Activated CD4-positive, alpha-beta T cell treated with anti-CD3 and anti-CD28 coated beads, Interleukin-2, amount 50 U/mL, for 1 hour (primary cell): ENCODE results near the gene FILIP1.

Source experiments
- DNase-seq: peaks from one replicate; pipeline ENCODE4 v3.0.0-alpha.2; 2020

The FILIP1 gene

DNA sequence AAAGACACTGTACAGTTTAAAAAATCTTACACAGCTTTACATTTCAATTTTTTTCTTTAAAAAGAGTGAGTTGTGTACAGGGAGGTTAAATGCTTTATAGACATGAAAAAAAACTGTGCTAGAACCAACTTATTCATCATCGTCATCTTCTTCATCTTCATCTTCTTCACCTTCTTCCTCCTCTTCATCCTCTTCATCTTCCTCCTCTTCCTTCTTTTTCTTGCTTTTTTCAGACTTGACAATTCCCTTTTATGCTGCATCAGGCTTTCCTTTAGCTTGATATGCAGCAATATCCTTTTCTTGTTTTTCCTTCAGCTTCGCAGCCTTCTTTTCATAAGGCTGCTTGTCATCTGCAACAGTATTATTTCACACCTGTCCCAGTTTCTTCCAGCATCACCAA is 174.7 kb downstream of the FILIP1 start:
- DNase-seq: no peak

DNA sequence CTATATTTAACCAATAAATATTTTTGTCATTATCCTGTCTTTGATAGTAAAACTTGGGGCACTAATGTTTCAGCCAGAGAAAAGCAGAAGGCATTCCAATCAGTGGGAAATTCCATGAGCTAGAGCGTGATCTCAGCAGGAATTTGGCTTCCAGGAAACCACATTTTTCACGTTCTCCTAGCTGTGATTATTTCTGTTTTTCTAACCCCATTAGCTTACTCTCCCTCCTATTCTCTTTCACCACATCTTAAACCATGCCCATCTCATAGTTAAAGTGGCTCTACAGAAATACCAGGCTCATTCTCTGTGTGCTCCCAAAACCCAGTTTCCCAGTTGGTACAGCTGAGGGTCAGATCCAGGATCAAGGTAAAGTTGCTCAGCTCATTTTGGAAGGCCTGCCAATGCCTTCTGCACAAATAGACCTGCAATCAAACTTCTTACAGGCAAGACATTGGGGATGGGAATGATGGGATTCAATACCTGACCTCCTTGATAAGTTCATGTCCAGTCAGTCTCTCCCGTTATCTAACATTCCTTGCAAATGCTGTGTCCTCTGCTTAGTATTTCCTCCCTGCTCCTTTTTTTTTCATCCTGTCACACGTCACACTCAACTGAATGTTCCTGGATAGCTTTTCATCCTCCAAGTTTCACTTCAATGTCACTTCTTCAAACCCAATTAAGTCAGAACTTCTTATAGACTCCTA is 175.9 kb downstream of the FILIP1 start:
- DNase-seq: no peak

DNA sequence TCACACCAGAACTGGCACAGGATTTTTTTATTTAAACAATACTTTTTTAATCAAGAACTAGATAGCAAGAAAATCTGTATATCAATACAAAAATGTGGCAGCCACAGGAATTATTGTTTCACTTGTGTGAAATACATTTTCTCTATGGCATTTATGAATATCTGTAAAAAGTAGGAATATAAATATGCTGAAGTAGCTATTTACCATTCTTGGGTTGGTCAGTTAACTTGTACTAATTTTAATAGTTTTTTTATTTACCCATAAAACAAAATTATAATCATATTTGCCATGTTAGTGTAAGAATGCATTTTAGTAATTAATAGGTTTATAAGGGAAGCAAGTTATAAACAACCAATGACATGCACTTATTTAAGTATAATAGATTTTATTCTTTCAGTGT is 177.6 kb downstream of the FILIP1 start:
- no peak for DNase-seq

GRCh38 chr6:75308250-75308988 is 185.2 kb downstream of the FILIP1 start:
- DNase-seq: no peak

DNA sequence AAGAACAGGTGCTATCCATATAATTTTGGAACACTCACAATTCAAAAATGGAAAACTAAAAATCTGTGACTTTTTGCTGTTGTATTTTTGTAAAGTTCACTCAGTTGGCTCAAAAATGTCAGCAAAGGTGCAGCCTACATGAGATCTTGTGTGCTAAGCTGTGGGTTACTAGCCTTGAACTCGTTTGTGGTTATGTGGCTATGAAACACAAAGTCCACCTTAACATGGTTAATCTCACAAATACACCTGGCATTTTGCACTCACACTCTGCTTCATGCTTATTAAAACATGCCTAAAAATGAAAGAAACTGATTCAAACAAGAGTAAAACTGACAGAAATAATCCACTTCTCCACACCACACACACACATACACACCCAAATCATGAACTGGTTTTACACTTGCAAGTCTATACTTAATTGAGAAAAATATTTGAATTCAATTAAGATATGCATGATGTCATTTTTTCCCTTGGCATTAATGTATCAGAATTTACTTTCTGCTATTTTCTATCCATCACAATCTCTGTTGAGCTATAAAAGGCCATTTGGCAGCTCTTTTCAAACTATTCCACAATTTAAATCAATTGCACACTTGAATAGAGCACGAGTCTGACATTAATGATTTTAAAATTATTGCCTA is 186.1 kb downstream of the FILIP1 start:
- DNase-seq: no peak

GRCh38 chr6:75306064-75306463 is 187.5 kb downstream of the FILIP1 start:
- no peak for DNase-seq

- no peak for DNase-seq
Observed at GRCh38 chr6:75305573-75305972, 188.0 kb downstream of the FILIP1 start.

DNA sequence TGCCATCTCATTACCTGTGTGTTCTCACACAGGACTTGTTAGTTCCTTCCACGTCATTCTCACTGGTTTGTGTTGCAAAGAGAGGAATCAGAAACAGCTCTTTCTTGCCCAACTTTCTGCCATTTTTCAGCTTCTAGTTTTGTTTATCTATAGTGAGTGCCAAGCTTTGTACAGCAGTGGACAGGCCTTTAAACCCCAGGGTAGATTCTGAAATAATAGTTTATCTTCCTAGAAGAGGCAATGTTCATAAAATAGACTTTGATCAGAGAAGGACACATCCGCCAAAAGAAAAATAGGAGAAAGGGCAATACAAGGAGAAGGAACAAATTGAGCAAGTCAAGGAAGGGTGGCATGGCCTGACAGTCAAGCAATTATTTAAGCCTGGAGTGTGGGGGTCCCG is 191.3 kb downstream of the FILIP1 start:
- DNase-seq: no peak

DNA sequence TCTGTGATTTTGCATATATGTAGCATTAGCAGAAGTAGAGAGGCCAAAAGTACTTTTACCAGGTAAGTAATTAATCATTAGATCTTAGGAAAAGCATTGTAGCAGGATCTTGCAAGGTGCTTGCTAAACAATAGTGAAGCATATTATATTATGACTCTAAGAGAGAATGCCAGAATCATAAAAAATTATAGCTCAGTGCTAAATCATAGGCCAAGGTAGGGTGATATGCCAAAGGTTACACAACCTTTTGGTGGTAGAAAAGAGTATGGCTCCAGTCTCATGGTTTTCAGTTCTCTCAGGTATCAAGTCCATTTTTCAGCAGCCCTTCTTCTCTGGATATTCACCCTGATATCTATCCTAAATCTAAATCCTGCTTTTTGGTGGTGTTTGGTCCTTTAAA is 192.1 kb downstream of the FILIP1 start:
- no peak for DNase-seq

- no peak for DNase-seq
Observed at GRCh38 chr6:75301088-75301487, 192.5 kb downstream of the FILIP1 start.

- no peak for DNase-seq
Observed at GRCh38 chr6:75300531-75300855, 193.1 kb downstream of the FILIP1 start.

GRCh38 chr6:75299801-75300530 is 193.6 kb downstream of the FILIP1 start:
- DNase-seq: no peak

DNA sequence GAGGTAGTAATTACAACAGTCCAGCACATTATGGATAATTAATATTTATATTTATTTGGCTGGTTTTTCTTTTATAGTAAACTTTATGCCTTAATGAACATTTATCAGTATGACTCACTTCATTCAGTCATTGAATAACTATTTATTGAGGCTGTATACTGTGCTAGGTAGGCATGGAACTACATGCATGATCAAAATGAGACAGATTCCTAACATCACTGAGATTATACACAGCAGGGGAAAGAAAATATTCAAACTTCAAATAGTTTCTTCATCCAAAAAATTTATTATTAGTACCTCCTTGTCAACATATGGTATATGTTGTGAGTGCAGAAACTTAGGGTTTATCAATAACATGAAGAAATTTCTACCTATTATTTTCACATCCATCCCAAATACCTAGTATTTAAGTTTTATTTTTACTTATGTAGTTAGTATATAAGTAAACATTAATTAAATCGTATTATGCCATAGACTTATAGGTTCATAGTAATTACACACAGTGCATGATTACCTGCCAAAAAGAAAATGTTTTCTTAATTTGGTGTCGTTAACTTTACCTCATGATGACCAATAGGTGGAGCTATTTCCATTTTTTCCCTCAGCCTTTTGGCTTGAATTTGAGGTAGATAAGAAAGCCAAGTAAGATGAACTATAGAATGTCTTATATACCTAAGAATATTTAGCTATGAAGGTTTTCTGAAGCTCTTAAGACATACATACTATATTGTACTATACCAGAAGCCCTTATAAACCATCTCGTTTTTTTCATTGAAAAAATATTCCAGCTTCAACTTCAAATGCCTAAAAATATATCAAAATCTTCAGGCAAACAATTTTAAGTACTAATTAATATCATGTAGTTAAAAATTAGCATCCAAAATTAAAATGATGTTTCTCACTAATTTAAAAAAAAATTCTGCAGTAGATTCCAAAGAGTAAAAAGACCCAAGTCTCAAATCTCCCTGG is 196.5 kb downstream of the FILIP1 start:
- DNase-seq: no peak

DNA sequence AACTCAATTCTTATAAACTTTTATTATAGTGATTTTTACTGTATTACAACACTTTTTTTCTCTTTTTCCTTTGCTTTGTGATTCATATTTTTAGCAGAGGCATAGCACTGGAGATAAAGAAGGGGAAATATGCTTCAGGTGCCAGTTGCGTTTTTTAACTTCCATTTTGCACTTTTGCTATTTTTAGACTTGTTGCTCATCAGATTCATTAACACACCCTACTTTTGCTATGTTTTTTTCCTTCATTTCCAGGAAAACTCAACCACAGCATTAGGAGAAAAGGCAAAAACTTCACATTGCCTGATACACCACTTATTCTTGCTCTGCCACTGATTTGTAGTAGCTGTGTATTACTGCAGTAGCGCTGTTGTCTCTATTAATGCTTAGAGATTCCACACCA is 201.0 kb downstream of the FILIP1 start:
- no peak for DNase-seq

GRCh38 chr6:75291744-75292143 is 201.9 kb downstream of the FILIP1 start:
- DNase-seq: no peak

- no peak for DNase-seq
Observed at GRCh38 chr6:75291331-75291730, 202.3 kb downstream of the FILIP1 start.

- no peak for DNase-seq
Observed at GRCh38 chr6:75290136-75290945, 203.3 kb downstream of the FILIP1 start.

DNA sequence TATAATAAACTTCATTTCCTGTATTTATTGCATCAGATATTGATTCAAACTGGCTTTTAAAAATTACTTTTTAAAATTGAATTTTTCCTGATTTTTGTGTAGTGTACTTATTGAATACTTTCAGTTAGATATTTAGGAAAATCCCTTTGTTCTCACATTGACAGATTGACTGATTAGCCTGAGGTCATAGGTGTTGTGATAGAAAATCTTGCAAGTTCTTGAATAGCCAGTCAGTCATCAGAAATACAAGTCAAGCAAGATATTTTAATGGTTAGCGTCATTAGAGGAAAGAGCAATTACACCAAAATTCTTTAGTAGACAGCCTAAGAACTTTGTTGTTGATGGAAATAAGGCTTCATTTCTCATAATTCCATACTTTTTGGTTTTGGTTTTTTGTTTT is 205.6 kb downstream of the FILIP1 start:
- no peak for DNase-seq

GRCh38 chr6:75287424-75287823 is 206.2 kb downstream of the FILIP1 start:
- DNase-seq: no peak

DNA sequence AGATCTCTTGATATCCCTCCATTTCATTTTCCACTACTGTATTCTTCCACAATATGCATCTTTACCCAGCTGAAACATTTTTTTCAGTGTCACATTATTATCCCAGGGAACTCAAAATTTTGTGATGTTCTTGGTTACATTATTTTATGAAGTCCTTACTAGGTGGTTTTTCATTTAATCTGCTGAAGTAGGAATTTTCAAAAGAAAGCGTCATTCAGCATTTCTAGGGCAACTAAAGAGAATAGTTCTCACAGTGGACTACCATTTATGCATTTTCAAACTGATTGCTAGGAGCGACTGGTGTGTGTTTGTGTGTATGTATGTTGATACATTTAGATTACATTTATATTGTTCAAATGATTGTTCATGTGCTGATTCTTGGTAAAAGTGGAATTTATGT is 206.6 kb downstream of the FILIP1 start:
- DNase-seq: no peak

GRCh38 chr6:75285283-75285639 is 208.3 kb downstream of the FILIP1 start:
- DNase-seq: no peak
